ENCODE results near the gene KCNAB1. TPM values are rescaled to one million over a fixed set of nuclear protein-coding genes. Genes with fewer than 3 reads are reported as not detected.

KCNAB1 gene
- total RNA-seq, 1 donor from 2014 or later = 6.3 TPM

DNA sequence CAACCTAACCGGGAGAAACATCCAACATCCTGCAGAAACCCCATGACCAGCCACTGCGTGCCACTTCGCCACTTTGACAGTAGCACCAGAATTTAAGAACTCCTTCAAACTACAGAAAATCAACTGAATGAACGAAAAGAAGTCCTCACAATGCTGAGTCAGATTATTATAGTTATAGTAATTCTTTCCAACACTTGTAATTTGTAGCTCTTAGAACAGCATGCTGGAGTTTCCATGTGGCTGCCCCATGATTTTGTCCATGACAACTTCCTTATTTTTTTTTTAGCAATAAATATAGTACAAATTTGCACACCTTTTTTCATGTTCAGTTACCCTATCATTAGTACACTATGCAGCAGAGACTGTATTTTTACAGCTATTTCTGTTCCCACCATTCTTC, 460.7 kb downstream of the KCNAB1 start:
- no peak for DNase-seq

DNA sequence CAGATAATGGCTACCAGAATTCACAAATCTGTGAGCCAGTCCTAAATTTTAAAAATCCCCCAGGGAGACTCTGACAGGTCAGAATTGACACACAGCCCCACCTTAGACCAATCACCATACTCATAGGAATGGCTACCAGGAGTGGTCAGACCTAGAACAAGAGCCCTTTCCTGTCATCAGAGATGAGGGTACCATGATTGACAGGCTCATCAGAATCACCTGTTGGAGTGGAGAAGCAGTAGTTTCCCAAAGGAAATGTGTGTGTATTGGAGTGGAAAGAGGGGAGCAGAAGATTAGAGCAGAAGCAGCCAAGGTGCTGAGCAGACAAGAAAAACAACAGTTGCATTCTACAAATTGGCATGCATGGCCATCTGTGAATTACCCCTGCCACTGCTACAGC, 461.6 kb downstream of the KCNAB1 start:
- DNase-seq = no peak

DNA sequence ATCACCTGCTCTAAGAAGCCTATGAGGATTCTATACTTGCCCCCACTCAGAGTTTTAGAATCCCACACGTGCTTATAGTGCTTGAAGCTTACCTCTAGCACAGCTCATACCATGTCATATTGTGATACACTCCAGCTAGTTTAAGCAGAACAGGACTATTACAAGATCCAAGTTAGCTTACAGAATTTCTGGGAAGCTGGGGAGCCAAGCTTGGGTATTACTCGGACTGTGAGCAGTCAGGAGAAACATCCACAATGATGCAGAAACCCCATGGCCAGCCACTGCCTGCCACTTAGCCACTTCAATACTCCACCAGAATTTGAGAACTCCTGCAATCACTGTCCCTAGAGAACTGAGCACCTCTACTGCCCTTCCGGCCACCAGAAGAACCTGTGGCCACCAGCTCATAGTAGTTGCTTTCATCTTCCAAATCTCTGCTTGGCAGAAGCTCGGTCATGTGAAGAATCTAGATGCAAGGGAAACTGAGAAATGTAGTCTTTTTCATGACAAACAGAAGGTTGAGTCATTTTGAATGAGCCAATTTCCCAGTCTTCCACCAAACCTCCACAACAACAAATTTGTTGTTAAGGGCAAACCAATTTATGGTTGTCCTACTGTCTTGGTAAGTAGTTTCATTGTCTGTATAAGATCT, 462.3 kb downstream of the KCNAB1 start:
- no peak for DNase-seq

DNA sequence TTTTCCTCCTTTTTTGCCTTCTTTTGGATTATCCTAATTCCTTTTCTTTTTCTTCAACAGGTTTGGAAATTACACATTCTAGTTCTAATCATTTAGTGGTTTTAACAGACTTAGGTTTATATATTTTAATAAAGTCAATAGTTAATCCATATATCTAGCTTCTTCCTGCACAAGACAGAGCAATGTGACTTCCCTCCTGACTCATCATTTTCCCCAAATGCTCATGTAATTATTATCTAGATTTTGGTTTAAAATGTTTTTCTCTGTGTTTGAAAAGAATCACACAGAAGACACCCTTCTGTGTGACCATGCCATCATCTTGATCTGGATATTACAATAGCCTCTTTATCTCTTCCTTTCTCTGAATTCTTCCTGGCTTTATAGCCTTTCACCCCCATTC, 463.1 kb downstream of the KCNAB1 start:
- no peak for DNase-seq

DNA sequence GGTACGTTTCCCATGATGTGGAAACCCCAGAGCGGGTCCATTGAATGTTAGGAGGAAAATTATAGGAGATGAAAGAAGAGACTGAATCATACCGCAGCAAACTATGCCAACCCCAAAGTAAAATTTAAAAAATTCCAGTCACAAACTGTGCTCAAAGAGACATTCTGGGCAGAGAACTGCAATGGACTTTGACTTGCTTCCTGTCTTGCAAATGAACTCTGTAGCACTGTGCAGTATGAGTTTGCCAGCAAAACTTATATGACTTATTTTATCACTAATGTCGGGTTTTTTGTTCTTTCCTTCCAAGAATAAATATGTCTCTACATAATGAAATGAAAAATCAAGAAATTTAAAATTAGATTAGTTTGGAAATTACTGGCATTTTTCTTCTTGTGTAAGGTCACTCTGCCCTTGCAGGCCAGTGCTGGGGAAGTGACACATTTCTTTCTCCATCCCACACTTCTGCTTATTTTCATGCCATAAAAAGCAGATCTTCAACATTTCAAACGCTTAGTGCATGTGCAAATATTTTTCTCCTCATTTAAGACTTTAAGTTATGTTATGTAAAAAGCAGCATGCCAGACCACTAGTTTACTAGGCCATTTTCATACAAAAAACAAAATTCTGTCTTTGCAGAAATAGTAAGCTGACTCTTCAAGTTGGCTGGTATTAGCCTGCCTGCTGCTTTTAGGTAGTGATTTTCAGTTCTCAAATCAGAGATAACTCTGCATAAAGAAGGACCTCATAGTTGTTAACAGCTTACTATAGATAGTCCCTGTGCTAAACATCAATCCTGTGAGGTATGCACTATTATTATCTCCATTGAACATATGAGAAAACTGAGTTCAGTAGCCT, 466.8 kb downstream of the KCNAB1 start:
- no peak for DNase-seq

DNA sequence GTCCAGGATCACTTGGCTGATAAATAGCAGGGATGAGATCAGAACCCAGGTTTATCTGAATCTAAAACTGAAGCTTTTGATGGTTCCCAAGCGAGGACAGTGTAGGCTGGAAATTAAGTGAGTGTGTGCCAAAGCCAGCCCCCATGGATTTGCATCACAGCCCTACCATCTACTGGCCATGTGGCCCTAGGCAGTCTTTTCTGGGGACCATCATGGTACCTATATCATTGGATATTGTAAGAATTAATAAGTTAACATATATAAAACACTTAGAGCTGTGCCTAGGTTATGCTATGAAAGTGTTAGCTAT, 467.3 kb downstream of the KCNAB1 start:
- no peak for DNase-seq

Other genes with a start within 250 kb of the KCNAB1 start
- gene GMPS, start 249.9 kb upstream of the KCNAB1 start, total RNA-seq = 23.4 TPM